Brain microvascular endothelial cell (primary cell): ENCODE data around the gene RIC8A.

ENCODE experiments used
- DNase-seq: peaks from one replicate; pipeline ENCODE4 v3.0.0-alpha.2; 2020
- H3K27ac ChIP-seq: fragments of 250-450 bp; sonication (Bioruptor Pico); 2 replicates; pipeline ENCODE4 v1.5.1; 2020; ENCODE audit warnings: mild to moderate bottlenecking, moderate library complexity
- H3K27me3 ChIP-seq: fragments of 250-450 bp; sonication (Bioruptor Pico); replicated peaks from 2 replicates; pipeline ENCODE4 v1.5.1; 2020; ENCODE audit warnings: mild to moderate bottlenecking
- H3K36me3 ChIP-seq: fragments of 250-450 bp; sonication (Bioruptor Pico); replicated peaks from 2 replicates; pipeline ENCODE4 v1.5.1; 2020; ENCODE audit warnings: mild to moderate bottlenecking
- H3K4me3 ChIP-seq: 2 replicates; pipeline ENCODE4 v1.5.1; 2011; ENCODE audit warnings: low read depth, mild to moderate bottlenecking, control low read depth, low read length, moderate library complexity
- CTCF ChIP-seq: IDR thresholded peaks from 2 replicates; pipeline ENCODE4 v1.5.1; 2011; ENCODE audit warnings: low read depth, mild to moderate bottlenecking, moderate library complexity, low read length, control low read depth, inconsistent platforms; ENCODE audit errors: missing control alignments
- in situ Hi-C: cut with HindIII; loops from 2 replicates; pipeline ENCODE4 v1.10.0; 2017; ENCODE audit warnings: low sequenced_read_pairs, low pct_ligation_motif_present

Gene RIC8A

DNA sequence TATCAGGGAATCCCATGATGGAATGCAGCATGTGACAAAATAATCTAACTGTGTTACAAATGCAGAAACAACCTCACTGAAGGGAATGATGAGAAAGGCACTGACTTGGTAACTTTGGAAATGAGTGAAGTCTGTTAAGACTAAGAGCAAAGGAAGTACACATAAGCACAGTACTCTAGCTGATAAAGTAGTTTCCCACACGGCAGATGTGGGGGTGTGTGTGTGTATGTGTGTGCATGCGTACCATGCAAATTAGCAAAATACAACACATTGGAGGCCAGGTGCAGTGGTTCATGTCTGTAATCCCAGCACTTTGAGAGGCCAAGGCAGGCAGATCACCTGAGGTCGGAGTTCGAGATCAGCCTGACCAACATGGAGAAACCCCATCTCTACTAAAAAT lies 54.1 kb downstream of the RIC8A start:
- no peak overlapping the region for H3K27ac ChIP-seq
- no peak overlapping the region for H3K4me3 ChIP-seq
- no peak for TF ChIP-seq CTCF
- no peaks in the 10 kb centered on the region for H3K27me3 ChIP-seq
- no peaks in the 10 kb centered on the region for H3K36me3 ChIP-seq
- DNase-seq, result no peak
- in situ Hi-C loops, result no loop called here
